Effector memory CD4-positive, alpha-beta T cell (primary cell): ENCODE data around the gene UBAP1L.
"Not testable (repeated sequence)": the region's sequence is repeated elsewhere in the genome, so short reads cannot be mapped to it uniquely, and the experiment has no call there.

Experiments used
- DNase-seq, 3 donors: peaks; one replicate each; pipeline ENCODE4 v3.0.0-alpha.2; 2020
- H3K27ac ChIP-seq: 2 replicates; pipeline ENCODE4 v1.7.0; 2013; ENCODE audit warnings: mild to moderate bottlenecking, low read length, moderate library complexity; ENCODE audit not compliant: insufficient read depth, poor library complexity, severe bottlenecking
- H3K27me3 ChIP-seq: replicated peaks from 2 replicates; pipeline ENCODE4 v1.7.0; 2013; ENCODE audit warnings: mild to moderate bottlenecking, low read length; ENCODE audit not compliant: insufficient read depth, control insufficient read depth, poor library complexity, severe bottlenecking
- H3K36me3 ChIP-seq: 2 replicates; pipeline ENCODE4 v1.7.0; 2013; ENCODE audit warnings: mild to moderate bottlenecking, low read length, moderate library complexity; ENCODE audit not compliant: control insufficient read depth, insufficient read depth
- H3K4me1 ChIP-seq: 2 replicates; pipeline ENCODE4 v1.7.0; 2013; ENCODE audit warnings: low read length, mild to moderate bottlenecking; ENCODE audit not compliant: control insufficient read depth, insufficient read depth, poor library complexity, severe bottlenecking
- H3K4me3 ChIP-seq: 2 replicates; pipeline ENCODE4 v1.7.0; 2013; ENCODE audit warnings: low read length, low read depth, mild to moderate bottlenecking; ENCODE audit not compliant: insufficient read depth, poor library complexity, severe bottlenecking
- H3K9me3 ChIP-seq: 2 replicates; pipeline ENCODE4 v1.7.0; 2013; ENCODE audit warnings: mild to moderate bottlenecking, low read length, moderate library complexity; ENCODE audit not compliant: control insufficient read depth
- total RNA-seq, 3 donors: gene quantifications; one replicate each; lab custom pipeline; 2026; lab: John Stamatoyannopoulos, UW

Gene UBAP1L
- 7.1 to 12.4 (median 8.0) reads per million in 3 donors for total RNA-seq

- H3K27ac ChIP-seq, result no peak within 1 kb of the TSS
- H3K36me3 ChIP-seq, result peaks cover 64% of the 10 kb centered on the region
- H3K9me3 ChIP-seq, result no peaks in the 10 kb centered on the region
- DNase-seq, result no peak
- no peaks in the 10 kb centered on the region for H3K27me3 ChIP-seq
- H3K4me3 ChIP-seq, result no peak within 1 kb of the TSS
- no peaks in the 10 kb centered on the region for H3K4me1 ChIP-seq
Measured at GRCh38 chr15:65115086-65115485, at the start of gene UBAP1L. TSS of gene UBAP1L (minus strand) at chr15:65115200. CDS start at chr15:65106215, 8,985 bp downstream.

- Histone ChIP-seq H3K4me1 (no peaks in the 10 kb centered on the region), H3K36me3 (peaks cover 26% of the 10 kb centered on the region), H3K27ac (no peak overlapping the region), H3K27me3 (no peaks in the 10 kb centered on the region), H3K4me3 (no peak overlapping the region), H3K9me3 (no peaks in the 10 kb centered on the region)
- no peak for DNase-seq
Measured at GRCh38 chr15:65164139-65164538, 49.1 kb upstream of the UBAP1L start.

GRCh38 chr15:65163041-65163440 is 48.0 kb upstream of the UBAP1L start:
- H3K4me3 ChIP-seq, result no peak overlapping the region
- H3K36me3 ChIP-seq, result peaks cover 36% of the 10 kb centered on the region
- no peak for DNase-seq
- no peaks in the 10 kb centered on the region for H3K9me3 ChIP-seq
- H3K27ac ChIP-seq, result no peak overlapping the region
- no peaks in the 10 kb centered on the region for H3K4me1 ChIP-seq
- H3K27me3 ChIP-seq, result no peaks in the 10 kb centered on the region

- Histone ChIP-seq H3K36me3 (peaks cover 60% of the 10 kb centered on the region), H3K27me3 (no peaks in the 10 kb centered on the region), H3K9me3 (no peaks in the 10 kb centered on the region), H3K4me3 (no peak overlapping the region), H3K4me1 (no peaks in the 10 kb centered on the region), H3K27ac (no peak overlapping the region)
- DNase-seq, result no peak
Measured at GRCh38 chr15:65156692-65157091, 41.7 kb upstream of the UBAP1L start.

- Histone ChIP-seq H3K4me1 (no peaks in the 10 kb centered on the region), H3K27me3 (no peaks in the 10 kb centered on the region), H3K27ac (no peak overlapping the region), H3K4me3 (no peak overlapping the region), H3K9me3 (no peaks in the 10 kb centered on the region), H3K36me3 (peaks cover 68% of the 10 kb centered on the region)
- no peak for DNase-seq
Measured at GRCh38 chr15:65154720-65155119, 39.7 kb upstream of the UBAP1L start.

GRCh38 chr15:65147902-65148301 is 32.9 kb upstream of the UBAP1L start:
- Histone ChIP-seq H3K27me3 (no peaks in the 10 kb centered on the region), H3K27ac (no peak overlapping the region), H3K36me3 (peaks cover 14% of the 10 kb centered on the region), H3K4me1 (no peaks in the 10 kb centered on the region), H3K9me3 (no peaks in the 10 kb centered on the region), H3K4me3 (no peak overlapping the region)
- no peak for DNase-seq

GRCh38 chr15:65146438-65146837 is 31.4 kb upstream of the UBAP1L start:
- Histone ChIP-seq H3K9me3 (no peaks in the 10 kb centered on the region), H3K4me3 (no peak overlapping the region), H3K27ac (no peak overlapping the region), H3K36me3 (peaks cover 12% of the 10 kb centered on the region), H3K4me1 (no peaks in the 10 kb centered on the region), H3K27me3 (no peaks in the 10 kb centered on the region)
- DNase-seq, result no peak

- not testable (repeated sequence) for H3K27ac ChIP-seq, H3K4me3 ChIP-seq, H3K27me3 ChIP-seq, H3K9me3 ChIP-seq, DNase-seq, H3K36me3 ChIP-seq, H3K4me1 ChIP-seq
Measured at GRCh38 chr15:65138631-65139030, 23.6 kb upstream of the UBAP1L start.

GRCh38 chr15:65137893-65138292 is 22.9 kb upstream of the UBAP1L start:
- H3K36me3 ChIP-seq, H3K27ac ChIP-seq, H3K9me3 ChIP-seq, H3K4me3 ChIP-seq, DNase-seq, H3K27me3 ChIP-seq, H3K4me1 ChIP-seq: not testable (repeated sequence)

- H3K4me1 ChIP-seq, result peaks cover 11% of the 10 kb centered on the region
- not testable (repeated sequence) for H3K4me3 ChIP-seq, DNase-seq, H3K9me3 ChIP-seq, H3K36me3 ChIP-seq, H3K27ac ChIP-seq, H3K27me3 ChIP-seq
Measured at GRCh38 chr15:65137089-65137488, 22.1 kb upstream of the UBAP1L start.

- no peaks in the 10 kb centered on the region for H3K9me3 ChIP-seq
- H3K27ac ChIP-seq, result no peak overlapping the region
- peaks cover 11% of the 10 kb centered on the region for H3K4me1 ChIP-seq
- DNase-seq, result no peak
- H3K36me3 ChIP-seq, result no peaks in the 10 kb centered on the region
- H3K4me3 ChIP-seq, result no peak overlapping the region
- no peaks in the 10 kb centered on the region for H3K27me3 ChIP-seq
Measured at GRCh38 chr15:65134538-65134937, 19.5 kb upstream of the UBAP1L start.
